Measurements from ENCODE around the gene LAMA3. TPM values are rescaled to one million over a fixed set of nuclear protein-coding genes. Genes with fewer than 3 reads are reported as not detected.

LAMA3 gene
- total RNA-seq, 2 donors from 2014 or later = 33.2 to 98.0 TPM

DNA sequence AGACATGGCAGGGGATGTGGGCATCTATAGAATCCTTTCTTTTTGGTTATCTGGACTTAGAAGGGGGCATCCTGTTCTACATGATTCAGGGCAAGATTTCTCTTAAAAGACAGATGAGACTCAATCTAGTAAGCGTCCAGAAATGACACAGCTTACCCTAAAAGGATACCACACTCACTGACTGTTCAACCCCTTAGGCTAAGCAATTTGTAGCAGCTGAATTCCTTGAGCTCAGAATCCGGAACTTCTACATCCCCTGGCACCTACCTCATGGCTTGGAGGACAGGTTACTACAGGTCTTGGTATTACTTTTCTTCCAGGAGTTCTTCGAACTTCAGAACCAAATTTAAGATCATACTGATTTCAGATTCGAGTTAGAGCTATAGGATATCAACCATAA lies 138.4 kb downstream of the LAMA3 start:
- ATAC-seq (no peak), DNase-seq (no peak)
- intact Hi-C loops (cut with DNase I, micrococcal nuclease) = no loop called here

DNA sequence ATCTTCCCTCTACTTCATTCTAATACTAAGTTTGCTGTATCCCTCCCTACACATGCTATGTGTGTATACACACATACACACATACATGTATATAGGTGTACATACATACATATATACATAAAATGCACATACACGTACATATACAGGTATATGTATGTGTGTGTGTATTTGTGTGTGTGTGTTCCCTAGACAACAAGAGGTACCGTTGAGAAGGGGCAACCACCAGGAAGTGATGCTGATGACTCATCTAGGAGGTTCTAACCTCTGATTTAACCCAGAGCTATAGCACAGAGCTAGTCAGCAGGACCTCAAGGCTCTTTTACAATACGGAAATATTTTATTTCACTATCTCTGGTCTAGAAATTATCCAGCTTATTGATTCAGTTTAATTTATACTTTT lies 139.2 kb downstream of the LAMA3 start:
- peak; percentile 87 for ATAC-seq
- no peak for DNase-seq
- intact Hi-C loops (cut with DNase I, micrococcal nuclease) = no loop called here

DNA sequence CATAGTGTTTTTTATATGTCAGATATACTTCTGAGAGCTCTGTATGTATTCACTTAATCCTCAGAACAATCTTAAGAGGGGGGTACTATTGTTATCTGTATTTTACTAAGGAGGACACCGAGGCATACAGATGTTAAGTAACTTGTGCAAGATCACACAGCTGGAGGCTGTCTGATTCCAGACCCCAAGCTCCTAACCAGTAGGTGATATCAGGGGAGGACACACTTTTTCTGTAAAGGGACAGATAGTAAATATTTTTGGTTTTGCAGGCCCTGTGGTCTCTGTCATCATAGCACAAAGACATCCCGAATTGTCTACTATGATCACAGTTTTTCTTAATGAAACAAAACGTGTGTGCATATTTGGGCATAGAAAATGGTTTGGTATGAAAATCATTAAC lies 143.7 kb downstream of the LAMA3 start:
- no peak for DNase-seq
- intact Hi-C loops (cut with DNase I, micrococcal nuclease) = no loop called here
- no peak for ATAC-seq

DNA sequence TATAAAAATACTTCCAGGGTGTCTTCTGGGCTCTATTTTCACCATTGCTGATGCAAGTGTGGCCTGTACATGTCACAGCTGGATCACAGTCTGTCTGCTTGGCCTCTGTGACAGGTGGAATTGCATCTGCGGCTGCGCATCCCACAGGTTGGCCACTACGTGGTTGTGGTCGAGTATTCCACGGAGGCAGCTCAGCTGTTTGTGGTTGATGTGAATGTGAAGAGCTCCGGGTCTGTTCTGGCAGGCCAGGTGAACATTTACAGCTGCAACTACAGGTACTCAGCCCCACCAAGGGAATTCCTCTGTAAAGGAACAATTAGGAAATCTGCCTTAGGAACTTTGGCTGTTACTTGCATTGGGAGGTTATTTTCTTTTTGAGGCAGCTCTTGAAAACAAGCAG lies 144.5 kb downstream of the LAMA3 start:
- ATAC-seq = no peak

DNA sequence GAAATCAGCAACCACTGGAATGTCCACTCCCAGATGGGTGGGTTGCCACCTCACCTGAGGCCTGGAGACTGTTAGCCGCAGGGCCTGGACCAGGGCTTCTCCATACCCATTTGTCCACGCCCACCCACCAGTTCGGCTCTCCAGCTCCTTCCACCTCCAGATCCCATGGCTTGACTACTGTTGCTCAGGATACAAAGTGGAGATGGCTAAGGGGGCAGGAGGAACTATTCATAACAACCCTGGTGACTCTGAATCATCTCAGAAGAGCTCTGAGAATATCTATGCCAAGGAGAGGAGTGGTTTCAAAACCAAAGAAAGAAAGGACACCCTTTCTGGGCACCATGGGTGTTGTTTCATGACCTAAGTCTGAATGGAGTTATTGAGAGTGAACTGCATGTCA lies 145.8 kb downstream of the LAMA3 start:
- no peak for DNase-seq
- intact Hi-C loops (cut with DNase I, micrococcal nuclease) = no loop called here
- ATAC-seq = no peak

More for the DNA sequence above, 144.5 kb downstream of the LAMA3 start:
- DNase-seq = no peak
- intact Hi-C loops (cut with DNase I, micrococcal nuclease) = no loop called here

DNA sequence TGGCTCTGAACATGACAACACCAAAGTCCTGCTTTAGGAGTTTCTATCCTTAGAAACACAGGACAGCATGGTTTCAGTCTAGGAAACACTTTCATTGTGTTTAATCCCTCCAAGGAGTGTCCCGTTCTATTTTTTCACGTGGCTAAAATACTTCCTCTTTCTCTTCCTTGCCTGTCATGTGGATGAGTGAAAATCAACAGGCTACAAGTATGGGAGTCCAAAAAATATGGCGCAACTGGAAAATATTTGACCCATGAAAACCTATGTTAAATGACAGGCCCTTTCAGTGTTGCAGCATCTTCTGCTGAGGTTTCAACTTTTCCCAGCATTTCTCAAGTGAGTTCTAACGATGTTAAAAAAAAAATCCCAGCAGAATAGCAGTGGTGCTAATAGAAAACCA lies 146.3 kb downstream of the LAMA3 start:
- ATAC-seq (no peak), DNase-seq (no peak)
- intact Hi-C loops (cut with DNase I, micrococcal nuclease) = no loop called here

DNA sequence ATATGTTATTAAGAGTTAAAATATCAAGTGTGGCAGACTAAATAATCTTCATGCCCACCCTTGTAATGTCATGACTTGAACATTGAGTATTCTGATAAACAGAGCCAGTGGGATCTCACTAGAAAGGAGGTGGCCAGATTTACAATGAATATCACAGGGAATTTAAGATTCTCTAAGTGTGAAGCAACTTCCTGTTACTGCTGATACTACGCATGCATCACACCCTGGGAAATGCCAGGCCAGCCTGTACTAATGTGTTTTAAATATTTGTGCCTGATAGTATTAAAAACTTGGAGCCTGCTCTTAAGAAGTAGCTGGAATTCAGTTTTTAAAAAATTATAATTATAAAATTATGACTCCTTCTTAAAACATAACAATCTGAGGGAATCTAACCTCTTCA lies 148.3 kb downstream of the LAMA3 start:
- ATAC-seq (no peak), DNase-seq (no peak)
- intact Hi-C loops (cut with DNase I, micrococcal nuclease) = no loop called here

DNA sequence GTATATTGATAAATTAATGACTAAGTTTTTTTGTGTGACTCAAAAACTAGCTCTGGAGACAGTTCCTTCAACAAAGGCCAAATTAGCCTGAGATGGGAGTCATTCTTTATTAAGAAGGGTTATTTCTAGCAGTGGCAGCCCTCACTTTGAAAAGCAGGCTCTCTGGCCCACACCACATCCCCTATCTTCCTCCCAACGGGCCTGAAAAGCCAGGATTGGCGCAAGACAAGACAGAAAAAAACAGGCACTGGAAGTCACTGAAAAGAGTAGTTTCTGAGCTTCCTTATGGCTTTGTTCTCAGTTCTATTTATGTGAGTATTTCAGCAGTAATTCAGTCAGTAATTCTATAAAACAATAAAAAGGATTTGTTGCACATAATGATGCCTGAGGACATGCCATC lies 149.0 kb downstream of the LAMA3 start:
- DNase-seq = no peak
- intact Hi-C loops (cut with DNase I, micrococcal nuclease) = no loop called here
- no peak for ATAC-seq

DNA sequence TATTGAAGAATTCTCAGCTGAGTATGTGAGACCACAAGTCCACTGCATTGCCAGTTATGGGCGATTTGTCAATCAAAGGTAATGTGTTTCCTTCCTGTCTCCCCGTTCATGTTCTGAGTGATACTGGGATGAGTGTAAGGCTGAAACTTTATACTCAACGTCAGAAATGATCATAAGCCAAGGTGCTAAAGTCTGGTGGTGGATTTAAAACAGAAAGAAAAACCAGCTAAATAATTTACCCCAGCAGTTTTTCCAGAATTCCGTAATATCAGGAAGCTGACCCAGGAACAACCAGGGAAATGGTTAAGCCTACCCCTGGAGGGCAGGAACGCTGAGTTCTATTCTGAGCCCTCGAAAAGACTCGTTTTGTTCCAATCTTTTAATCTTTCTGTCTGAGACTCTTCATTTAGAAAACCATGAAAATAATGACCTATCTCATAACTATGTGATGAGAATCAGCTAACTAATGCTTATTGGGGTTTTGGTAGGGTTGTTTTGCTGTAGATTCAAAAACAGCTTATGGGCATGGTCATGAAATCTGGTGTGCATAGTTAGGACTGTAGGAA lies 149.6 kb downstream of the LAMA3 start:
- intact Hi-C loops (cut with DNase I, micrococcal nuclease) = no loop called here
- ATAC-seq = no peak
- DNase-seq = no peak

DNA sequence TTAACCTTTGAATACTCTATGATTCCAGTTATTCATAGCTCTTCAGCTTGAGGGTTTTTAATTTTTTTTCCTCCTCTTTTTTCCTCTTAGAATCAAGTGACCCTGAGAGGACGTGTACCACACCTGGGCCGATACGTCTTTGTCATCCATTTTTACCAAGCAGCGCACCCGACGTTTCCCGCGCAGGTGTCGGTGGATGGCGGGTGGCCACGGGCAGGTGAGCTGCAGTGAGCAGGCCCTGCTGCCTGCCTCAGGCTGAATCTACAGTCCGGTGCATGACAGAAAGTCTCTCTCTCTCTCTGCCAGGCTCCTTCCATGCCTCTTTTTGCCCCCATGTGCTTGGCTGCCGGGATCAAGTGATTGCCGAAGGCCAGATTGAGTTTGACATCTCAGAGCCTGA lies 153.1 kb downstream of the LAMA3 start:
- DNase-seq = no peak

DNA sequence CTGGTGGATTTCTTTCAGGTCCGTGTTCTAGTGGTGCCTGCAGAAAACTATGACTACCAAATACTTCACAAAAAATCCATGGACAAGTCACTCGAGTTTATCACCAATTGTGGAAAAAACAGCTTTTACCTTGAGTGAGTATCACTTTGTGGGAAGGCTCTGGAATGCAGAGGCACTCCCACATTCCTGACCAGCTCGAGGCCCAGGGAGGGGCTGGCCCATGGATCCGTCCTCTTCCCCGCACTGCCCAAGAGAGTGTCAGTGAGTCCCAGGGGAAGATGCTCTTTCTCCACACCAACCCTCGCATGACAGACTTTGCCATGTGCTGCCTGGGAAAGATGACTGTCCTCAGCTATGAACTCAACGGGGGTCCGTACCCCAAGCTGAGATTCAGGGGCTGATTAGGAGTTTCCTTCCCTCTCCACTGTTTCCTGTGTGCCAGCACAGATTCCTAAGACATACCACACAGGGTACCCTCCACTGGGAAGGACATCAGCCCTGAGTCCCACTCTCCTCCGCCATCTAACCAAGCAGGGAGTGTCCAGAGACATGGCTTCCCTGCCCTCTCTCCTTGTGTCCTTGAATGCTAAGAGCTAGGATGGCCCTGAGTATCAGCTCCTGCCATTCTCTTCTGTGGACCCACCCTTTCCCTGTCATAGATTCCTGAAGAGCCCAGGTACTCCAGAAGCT lies 155.9 kb downstream of the LAMA3 start:
- no peak for ATAC-seq
- DNase-seq = no peak
- intact Hi-C loops (cut with DNase I, micrococcal nuclease) = no loop called here

More for the DNA sequence above, 153.1 kb downstream of the LAMA3 start:
- no peak for ATAC-seq
- intact Hi-C loops (cut with DNase I, micrococcal nuclease) = no loop called here

DNA sequence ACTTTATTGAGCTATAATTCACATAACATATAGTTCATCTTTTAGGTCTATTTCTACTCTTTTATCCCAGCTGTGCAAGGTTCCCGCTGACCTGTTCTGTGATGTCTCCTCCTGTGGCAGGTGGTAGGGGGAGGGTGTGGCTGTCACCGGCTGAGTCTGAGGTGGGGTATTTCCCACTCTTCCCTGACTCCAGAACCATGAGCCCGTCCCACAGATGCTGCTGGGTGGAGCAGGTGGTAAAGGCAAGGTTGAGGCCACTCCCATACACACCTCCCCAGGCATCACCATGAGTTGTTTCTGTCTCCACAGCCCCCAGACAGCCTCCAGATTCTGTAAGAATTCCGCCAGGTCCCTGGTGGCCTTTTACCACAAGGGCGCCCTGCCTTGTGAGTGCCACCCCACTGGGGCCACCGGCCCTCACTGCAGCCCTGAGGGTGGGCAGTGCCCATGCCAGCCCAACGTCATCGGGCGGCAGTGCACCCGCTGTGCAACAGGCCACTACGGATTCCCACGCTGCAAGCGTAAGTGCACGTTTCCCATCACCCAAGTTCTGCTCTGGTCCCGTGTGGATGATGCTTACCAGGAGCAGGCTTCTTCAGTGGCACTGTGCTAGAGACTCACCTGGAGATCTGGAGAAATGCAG lies 156.9 kb downstream of the LAMA3 start:
- peak; percentile 54 for ATAC-seq
- no peak for DNase-seq
- intact Hi-C loops (cut with DNase I, micrococcal nuclease) = no loop called here

DNA sequence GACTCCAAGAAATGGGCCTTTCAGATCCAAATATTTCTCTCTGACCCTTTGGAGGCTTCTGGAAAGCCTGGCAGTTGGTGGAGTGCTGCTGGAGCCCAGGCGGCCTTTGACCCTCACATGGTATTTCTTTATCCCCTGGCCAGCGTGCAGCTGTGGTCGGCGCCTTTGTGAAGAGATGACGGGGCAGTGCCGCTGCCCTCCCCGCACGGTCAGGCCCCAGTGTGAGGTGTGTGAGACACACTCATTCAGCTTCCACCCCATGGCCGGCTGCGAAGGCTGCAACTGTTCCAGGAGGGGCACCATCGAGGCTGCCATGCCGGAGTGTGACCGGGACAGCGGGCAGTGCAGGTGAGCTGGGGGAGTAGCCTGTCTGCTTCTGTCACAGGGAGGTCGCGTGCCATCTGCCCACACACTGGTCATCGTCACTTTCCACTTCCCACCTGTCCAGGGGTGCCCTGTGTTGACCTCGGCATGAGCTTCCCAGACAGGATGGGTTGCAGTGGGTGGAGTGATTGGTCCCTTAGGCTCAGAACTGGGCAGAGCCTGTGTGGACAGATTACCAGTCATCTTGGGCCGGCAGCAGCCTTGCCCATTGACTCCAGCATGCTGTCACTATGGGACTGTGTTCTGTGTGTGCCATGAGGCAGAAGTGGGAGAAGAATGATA lies 158.2 kb downstream of the LAMA3 start:
- ATAC-seq = no peak
- intact Hi-C loops (cut with DNase I, micrococcal nuclease) = no loop called here
- DNase-seq = no peak

DNA sequence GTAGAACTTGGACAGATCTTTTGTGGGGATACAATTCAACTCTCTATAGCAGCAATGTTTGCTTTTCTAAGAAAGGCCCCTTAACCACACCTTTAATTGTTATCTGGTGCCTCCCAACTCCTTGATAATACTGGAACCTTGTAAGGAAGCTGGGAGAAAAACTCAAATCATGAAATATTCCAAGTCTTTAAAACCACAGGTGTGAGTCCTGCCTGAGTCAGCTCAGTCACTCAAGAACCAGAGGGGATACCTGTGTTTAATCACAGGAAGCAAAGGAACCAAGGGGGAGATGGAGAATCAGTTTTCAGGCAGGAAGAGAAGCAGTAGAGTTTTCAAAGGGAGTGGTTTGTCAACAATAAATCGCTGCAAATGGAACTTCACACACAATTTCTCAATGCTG lies 159.9 kb downstream of the LAMA3 start:
- ATAC-seq = peak; percentile 43

DNA sequence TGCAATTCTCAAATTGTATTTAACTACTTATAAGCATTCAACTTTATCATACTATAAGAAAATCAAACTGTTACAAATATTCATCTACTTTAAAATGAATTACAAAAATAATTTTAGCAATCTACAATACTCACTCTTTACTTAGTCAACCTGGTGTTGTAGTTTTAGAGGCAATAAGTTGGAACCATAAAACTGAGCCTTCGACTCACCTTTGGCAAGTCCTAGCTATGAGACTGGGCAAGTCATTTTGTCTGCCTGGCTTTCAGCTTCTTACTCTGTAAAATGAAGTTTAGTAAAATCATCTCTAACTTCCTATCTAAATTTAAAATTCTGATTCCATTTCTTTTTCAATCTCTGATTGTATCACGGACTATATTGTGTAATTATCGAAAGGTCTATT lies 161.0 kb downstream of the LAMA3 start:
- DNase-seq (no peak), ATAC-seq (peak; percentile 78)
- intact Hi-C loops (cut with DNase I, micrococcal nuclease) = no loop called here

More for the DNA sequence above, 159.9 kb downstream of the LAMA3 start:
- DNase-seq = no peak
- intact Hi-C loops (cut with DNase I, micrococcal nuclease) = no loop called here

DNA sequence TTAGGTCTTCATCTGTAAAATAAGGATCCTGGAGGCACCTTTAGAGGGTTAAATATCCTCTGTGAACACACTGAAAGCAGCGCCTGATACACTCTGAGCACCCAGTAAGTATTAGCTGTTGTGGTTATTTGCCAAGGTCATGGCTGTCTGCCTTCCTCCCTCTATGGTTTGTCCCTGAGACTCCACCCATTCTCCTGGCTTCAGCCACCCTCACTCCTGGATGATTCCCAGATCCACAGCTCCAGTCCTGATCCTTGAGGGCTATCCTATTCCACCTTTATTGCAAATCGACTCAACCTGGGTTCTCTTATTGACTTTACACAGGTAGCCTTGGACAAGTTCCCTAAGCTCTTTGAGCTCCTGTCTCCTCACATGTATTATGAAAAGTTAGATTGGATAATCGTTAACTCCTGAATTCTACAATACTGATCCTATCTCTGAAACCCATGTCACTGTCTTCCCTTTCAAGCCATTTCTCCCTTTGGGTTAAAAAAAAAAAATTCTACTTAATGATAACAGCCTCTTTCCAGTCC lies 162.3 kb downstream of the LAMA3 start:
- ATAC-seq = peak; percentile 53
- DNase-seq = no peak
- intact Hi-C loops (cut with DNase I, micrococcal nuclease) = no loop called here

DNA sequence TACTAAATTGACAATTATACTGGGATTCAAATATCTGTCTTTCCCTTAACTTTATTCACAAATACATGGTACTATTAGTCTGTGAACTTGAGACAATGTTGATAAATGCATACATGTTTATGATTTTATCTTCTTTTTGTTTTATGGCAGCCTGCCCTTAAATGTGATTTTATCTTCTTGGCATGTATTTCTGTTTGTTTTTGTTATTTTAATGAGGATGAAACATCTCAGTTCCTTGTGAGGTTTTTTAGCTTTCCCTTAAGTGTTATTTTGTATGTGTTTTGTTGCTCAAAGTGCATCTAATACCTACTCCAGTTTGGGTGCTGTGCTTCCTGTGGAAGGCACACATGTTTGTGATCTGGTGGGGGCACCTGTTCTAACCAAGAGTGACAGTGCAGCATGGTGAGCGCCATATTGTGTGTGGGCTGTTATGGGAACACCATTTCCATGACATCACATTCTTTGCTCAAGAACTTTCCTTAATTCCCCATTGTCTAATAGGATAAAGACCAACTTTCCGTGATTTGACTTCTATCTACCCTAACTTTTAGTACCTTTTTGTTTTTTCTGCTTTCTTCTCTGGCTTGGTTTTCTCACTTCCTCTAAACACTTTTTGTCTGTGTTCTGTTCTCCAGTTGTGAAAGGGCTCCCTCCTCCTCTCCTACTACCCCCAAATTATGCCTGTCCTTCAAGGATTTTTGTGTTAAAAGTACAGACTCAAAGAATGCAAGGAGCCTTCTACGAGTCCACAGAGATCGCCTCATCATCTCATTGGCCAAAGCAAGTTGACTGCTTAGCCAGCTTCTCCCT lies 163.2 kb downstream of the LAMA3 start:
- no peak for DNase-seq
- no peak for ATAC-seq
- intact Hi-C loops (cut with DNase I, micrococcal nuclease) = no loop called here

DNA sequence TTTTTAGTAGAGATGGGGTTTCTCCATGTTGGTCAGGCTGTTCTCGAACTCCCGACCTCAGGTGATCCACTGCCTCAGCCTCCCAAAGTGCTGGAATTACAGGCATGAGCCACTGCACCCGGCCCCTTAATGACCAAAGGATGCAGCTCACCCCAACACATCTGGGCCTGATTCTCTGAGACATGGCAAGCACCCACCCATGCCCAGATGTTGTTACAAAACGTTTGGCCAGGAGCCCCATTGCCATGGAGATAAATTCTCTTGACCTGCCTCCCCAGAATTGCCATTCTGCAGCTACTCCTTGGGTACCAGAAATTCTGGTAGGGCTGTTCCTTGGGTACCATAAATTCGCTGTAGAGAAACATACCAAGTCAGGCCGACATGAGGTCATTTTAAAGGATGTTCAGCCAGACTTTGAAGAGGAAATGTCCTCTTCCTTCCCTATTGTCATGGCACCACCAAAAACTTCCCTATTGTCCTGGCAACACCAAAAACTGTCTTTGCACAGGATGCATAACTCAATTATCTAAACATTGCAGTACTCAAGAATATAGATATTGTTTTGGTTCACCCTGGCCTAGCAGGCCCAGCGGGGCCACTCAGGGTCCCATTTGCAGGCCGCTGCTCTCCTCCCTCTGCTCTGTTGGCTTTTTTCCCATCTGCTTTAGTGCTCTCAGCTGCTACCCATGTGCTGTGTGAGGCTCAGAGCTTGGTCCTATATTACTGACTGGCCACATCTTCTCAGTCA lies 164.4 kb downstream of the LAMA3 start:
- ATAC-seq (no peak), DNase-seq (no peak)
- intact Hi-C loops (cut with DNase I, micrococcal nuclease) = no loop called here

All from left colon (tissue), 2 donors.